ENCODE results near the gene CPEB4. TPM values are rescaled to one million over a fixed set of nuclear protein-coding genes. Genes with fewer than 3 reads are reported as not detected.

The CPEB4 gene
- total and polyA plus RNA-seq, 2 of the 8 experiments (the other 6 are each of a cell fraction or from before 2014, with no cell fraction given), result 8.4 to 13.4 TPM

GRCh38 chr5:173885054-173885443 is 3.1 kb upstream of the CPEB4 start:
- no peak overlapping the region; the same call in 1 of the 2 replicates for H2BK12ac ChIP-seq (ENCODE audit: low read depth, low read length)
- H3K4me3 ChIP-seq (ENCODE audit: extremely low read depth in 1 of 4, insufficient read depth in 2 of 4, low read depth in 3 of 4, low read length in 4 of 4), result no peak overlapping the region
- H2BK5ac ChIP-seq (ENCODE audit: low read depth, low read length), result no peak overlapping the region
- H4K91ac ChIP-seq (replicated peaks; ENCODE audit: insufficient read length, low read length), result no peak overlapping the region
- ChIA-PET CTCF (ENCODE audit: partially characterized antibody) (interaction anchor here (0.8 to 1.7 kb wide), 6 partner anchors 12 to 267 kb away, joined by 3 to 6 read pairs (median 4); no protein-coding TSS in a partner anchor), POLR2A (ENCODE audit: partially characterized antibody) (interaction anchor here (1.3 kb wide), 1 partner anchor 78 kb away, joined by 4 read pairs; no protein-coding TSS in a partner anchor)
- peaks cover 5% of the 10 kb centered on the region for H3K23me2 ChIP-seq (ENCODE audit: low read depth, low read length)
- no peaks in the 10 kb centered on the region for H3K79me1 ChIP-seq (ENCODE audit: low read depth, low read length)
- no peak overlapping the region for H2AK5ac ChIP-seq (ENCODE audit: low read depth, low read length)
- no peak overlapping the region for H2BK20ac ChIP-seq (ENCODE audit: low read length)
- no peak overlapping the region for H3K56ac ChIP-seq (replicated peaks; ENCODE audit: insufficient read length, low read depth, low read length)
- no peak overlapping the region for H3K27ac ChIP-seq (ENCODE audit: low read depth, low read length)
- no peak for DNase-seq (ENCODE audit: low read depth in 1 of 2, low spot score in 2 of 2)
- peaks cover 3 to 7% (median 6%) of the 10 kb centered on the region in 4 experiments for H3K4me1 ChIP-seq (replicated peaks in 1 of 4; ENCODE audit: control insufficient read depth in 3 of 4, insufficient read depth in 4 of 4, low read length in 3 of 4)
- FAIRE-seq, result no peak
- no peaks in the 10 kb centered on the region for H3K27me3 ChIP-seq (replicated peaks in 1 of 4; ENCODE audit: control insufficient read depth in 3 of 4, extremely low read depth in 1 of 4, insufficient read depth in 3 of 4, low read length in 3 of 4)
- no peak overlapping the region for H2AFZ ChIP-seq (ENCODE audit: low read length)
- no peak overlapping the region for H3K4ac ChIP-seq (replicated peaks; ENCODE audit: insufficient read length, low read depth, low read length)
- TF ChIP-seq SP2 (IDR thresholded peaks at IDR 0.05; ENCODE audit: low read length), result no peak
- no peak for TF ChIP-seq SP4 (IDR thresholded peaks at IDR 0.05; ENCODE audit: low read length)
- no peak for TF ChIP-seq CBX5 (IDR thresholded peaks at IDR 0.05; ENCODE audit: low read depth, low read length)
- TF ChIP-seq, protein P1, sequence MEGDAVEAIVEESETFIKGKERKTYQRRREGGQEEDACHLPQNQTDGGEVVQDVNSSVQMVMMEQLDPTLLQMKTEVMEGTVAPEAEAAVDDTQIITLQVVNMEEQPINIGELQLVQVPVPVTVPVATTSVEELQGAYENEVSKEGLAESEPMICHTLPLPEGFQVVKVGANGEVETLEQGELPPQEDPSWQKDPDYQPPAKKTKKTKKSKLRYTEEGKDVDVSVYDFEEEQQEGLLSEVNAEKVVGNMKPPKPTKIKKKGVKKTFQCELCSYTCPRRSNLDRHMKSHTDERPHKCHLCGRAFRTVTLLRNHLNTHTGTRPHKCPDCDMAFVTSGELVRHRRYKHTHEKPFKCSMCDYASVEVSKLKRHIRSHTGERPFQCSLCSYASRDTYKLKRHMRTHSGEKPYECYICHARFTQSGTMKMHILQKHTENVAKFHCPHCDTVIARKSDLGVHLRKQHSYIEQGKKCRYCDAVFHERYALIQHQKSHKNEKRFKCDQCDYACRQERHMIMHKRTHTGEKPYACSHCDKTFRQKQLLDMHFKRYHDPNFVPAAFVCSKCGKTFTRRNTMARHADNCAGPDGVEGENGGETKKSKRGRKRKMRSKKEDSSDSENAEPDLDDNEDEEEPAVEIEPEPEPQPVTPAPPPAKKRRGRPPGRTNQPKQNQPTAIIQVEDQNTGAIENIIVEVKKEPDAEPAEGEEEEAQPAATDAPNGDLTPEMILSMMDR (IDR thresholded peaks at IDR 0.05; ENCODE audit: control extremely low read depth in 1 of 3, insufficient read depth in 1 of 3, low read depth in 1 of 3, low read length in 3 of 3), result no peak
- no peak for TF ChIP-seq SIN3A (conservative IDR thresholded peaks at IDR 0.05 in 1 of 2, IDR thresholded peaks at IDR 0.05 in 1 of 2; ENCODE audit: low read depth in 1 of 2, low read length in 2 of 2)
- TF ChIP-seq HDAC2 (IDR thresholded peaks at IDR 0.05; ENCODE audit: borderline replicate concordance in 1 of 2, low read depth in 2 of 2, low read length in 2 of 2), result no peak
- TF ChIP-seq FOSL1 (IDR thresholded peaks at IDR 0.05; ENCODE audit: insufficient read depth, low read depth, low read length), result no peak
- TF ChIP-seq ASH2L (IDR thresholded peaks at IDR 0.05; ENCODE audit: low read length), result no peak
- H3K14ac ChIP-seq (ENCODE audit: insufficient read length), result no peak overlapping the region
- no peaks in the 10 kb centered on the region for H4K20me1 ChIP-seq (replicated peaks in 1 of 2; ENCODE audit: control insufficient read depth in 1 of 2, insufficient read depth in 2 of 2, low read length in 2 of 2)
- no peak overlapping the region for H3K4me2 ChIP-seq (ENCODE audit: insufficient read depth in 1 of 2, low read depth in 2 of 2, low read length in 2 of 2)
- WGBS, 2 experiments (ENCODE audit: extremely low coverage in 1 of 2, insufficient coverage in 1 of 2, insufficient read length in 1 of 2, insufficient replicate concordance in 2 of 2, low coverage in 1 of 2, low lambda C conversion rate in 2 of 2, missing lambda C conversion rate in 1 of 2), result 83% methylated on average over 1 of the region's 1 CpG; no CpG with 5 or more reads in 1 of the 2 experiments
- H2BK15ac ChIP-seq (ENCODE audit: low read length), result no peak overlapping the region
- H3K23ac ChIP-seq (ENCODE audit: insufficient read length), result no peak overlapping the region
- H4K5ac ChIP-seq (ENCODE audit: insufficient read length, low read depth, low read length), result no peak overlapping the region
- H3K9ac ChIP-seq (replicated peaks in 1 of 4; ENCODE audit: extremely low read depth in 1 of 4, low read depth in 3 of 4, low read length in 3 of 4), result no peak overlapping the region
- H3K36me3 ChIP-seq (ENCODE audit: control insufficient read depth in 2 of 4, insufficient read depth in 4 of 4, low read length in 3 of 4), result no peaks in the 10 kb centered on the region
- no peaks in the 10 kb centered on the region for H3K79me2 ChIP-seq (ENCODE audit: control insufficient read depth in 1 of 2, insufficient read depth in 2 of 2, low read length in 2 of 2)
- no peak overlapping the region for H2BK120ac ChIP-seq (replicated peaks; ENCODE audit: low read depth, low read length)
- no peak overlapping the region for H3K18ac ChIP-seq (ENCODE audit: extremely low read depth, low read length)
- H3K9me3 ChIP-seq (ENCODE audit: insufficient read depth in 2 of 2, low read depth in 1 of 2, low read length in 1 of 2), result peaks cover 0 to 2% of the 10 kb centered on the region in 2 experiments; a peak in 1 of 4 replicates
- no peak overlapping the region for H4K8ac ChIP-seq (ENCODE audit: extremely low read depth, insufficient read depth, low read length)

Measured in H1 (cell line).